ENCODE measurements around the gene CTDSPL2. TPM values are rescaled to one million over a fixed set of nuclear protein-coding genes. Genes with fewer than 3 reads are reported as not detected.

The CTDSPL2 gene
- total RNA-seq, 2 donors from 2014 or later = 67.2 to 67.3 TPM

DNA sequence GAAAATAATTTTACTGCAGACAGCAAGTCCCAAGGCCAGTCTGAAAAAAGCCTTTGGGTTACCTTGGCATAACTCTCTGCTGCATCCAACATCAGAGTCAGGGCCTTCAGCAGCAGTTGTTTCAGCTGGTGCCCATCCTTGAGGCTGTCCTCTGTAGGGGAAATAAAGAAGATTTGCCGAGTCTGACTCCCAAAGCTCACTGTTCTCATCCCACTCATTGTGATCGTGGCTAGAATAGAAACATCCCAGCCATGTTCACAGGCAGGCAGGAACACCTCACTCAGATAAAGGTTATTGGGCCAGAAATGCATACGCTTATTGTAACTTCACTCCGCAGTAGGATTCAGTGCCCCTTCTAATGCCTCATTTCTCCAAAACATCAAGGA is 138.7 kb downstream of the CTDSPL2 start:
- H3K27me3 Mint-ChIP-seq = no peaks in the 10 kb centered on the region
- no peak overlapping the region for H3K27ac Mint-ChIP-seq
- no peak overlapping the region for H3K4me3 Mint-ChIP-seq
- ATAC-seq (no peak), DNase-seq (ENCODE audit: low spot score) (no peak)
- H3K9me3 Mint-ChIP-seq = no peaks in the 10 kb centered on the region
- peaks cover under 1 to 5% of the 10 kb centered on the region in 2 donors for H3K4me1 Mint-ChIP-seq (ENCODE audit: low read depth in 2 of 2)
- H3K36me3 Mint-ChIP-seq = peaks cover 7% of the 10 kb centered on the region

GRCh38 chr15:44568338-44568737 is 140.9 kb downstream of the CTDSPL2 start:
- peaks cover 0 to 5% of the 10 kb centered on the region in 2 donors for H3K4me1 Mint-ChIP-seq (ENCODE audit: low read depth in 2 of 2)
- peaks cover 6% of the 10 kb centered on the region for H3K36me3 Mint-ChIP-seq
- ATAC-seq = no peak
- no peaks in the 10 kb centered on the region for H3K9me3 Mint-ChIP-seq
- H3K27me3 Mint-ChIP-seq = no peaks in the 10 kb centered on the region
- no peak overlapping the region for H3K4me3 Mint-ChIP-seq
- DNase-seq (ENCODE audit: low spot score) = no peak
- no peak overlapping the region for H3K27ac Mint-ChIP-seq

DNA sequence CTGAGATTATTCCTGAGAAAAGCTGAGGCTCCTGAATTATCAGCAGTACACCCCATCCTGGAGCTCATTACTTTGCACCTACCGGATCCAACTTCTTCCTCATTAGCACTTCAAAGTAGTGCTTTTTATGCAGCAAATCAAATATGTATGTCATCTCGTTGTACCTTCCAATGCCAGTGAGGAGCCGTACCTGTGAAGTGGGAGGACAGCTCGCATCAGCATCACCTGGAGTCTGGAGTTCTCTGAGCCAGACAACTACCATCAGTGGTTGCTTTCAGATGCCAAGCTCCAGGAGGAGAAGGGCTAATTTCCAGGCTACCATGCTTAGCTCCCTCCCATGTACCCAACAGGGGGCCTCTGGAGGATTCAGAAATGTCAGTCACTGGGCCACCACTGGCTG is 141.9 kb downstream of the CTDSPL2 start:
- Mint-ChIP-seq H3K36me3 (peaks cover 4% of the 10 kb centered on the region), H3K27ac (no peak overlapping the region), H3K9me3 (no peaks in the 10 kb centered on the region), H3K4me1 (ENCODE audit: low read depth in 2 of 2) (peaks cover 0 to 5% of the 10 kb centered on the region in 2 donors), H3K4me3 (no peak overlapping the region), H3K27me3 (no peaks in the 10 kb centered on the region)
- no peak for ATAC-seq
- DNase-seq (ENCODE audit: low spot score) = no peak

DNA sequence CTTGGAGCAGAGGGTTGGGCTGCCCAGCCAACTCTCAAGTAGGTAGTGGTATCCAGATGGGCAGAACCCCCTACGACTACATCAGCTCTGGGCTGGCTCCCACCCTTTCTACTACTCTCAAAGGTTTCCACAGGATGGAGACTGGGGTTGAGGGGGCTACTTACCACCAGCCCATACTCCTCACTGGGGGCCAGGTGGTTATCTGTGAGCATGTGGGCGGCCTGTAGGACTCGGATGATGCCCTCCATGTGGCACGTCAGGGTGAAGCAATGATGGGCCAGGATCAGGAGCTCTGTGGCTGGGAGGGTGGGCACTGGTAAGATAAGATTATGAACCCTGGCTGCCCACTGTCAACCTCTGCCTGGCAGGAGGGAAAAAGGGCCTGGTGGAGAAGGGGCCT is 142.9 kb downstream of the CTDSPL2 start:
- Mint-ChIP-seq H3K36me3 (no peaks in the 10 kb centered on the region), H3K27ac (no peak overlapping the region), H3K9me3 (no peaks in the 10 kb centered on the region), H3K27me3 (no peaks in the 10 kb centered on the region), H3K4me1 (ENCODE audit: low read depth in 2 of 2) (peaks cover 0 to 5% of the 10 kb centered on the region in 2 donors), H3K4me3 (no peak overlapping the region)
- ATAC-seq (peak; percentile 44 to 46), DNase-seq (ENCODE audit: low spot score) (no peak)

- no peaks in the 10 kb centered on the region for H3K27me3 Mint-ChIP-seq
- ATAC-seq = no peak
- no peak for DNase-seq (ENCODE audit: low spot score)
- H3K27ac Mint-ChIP-seq = peak overlapping the region in 1 of 2 donors; percentile 60
- H3K4me1 Mint-ChIP-seq (ENCODE audit: low read depth in 2 of 2) = peaks cover 1 to 4% of the 10 kb centered on the region in 2 donors
- H3K4me3 Mint-ChIP-seq = no peak overlapping the region
- H3K36me3 Mint-ChIP-seq = no peaks in the 10 kb centered on the region
- H3K9me3 Mint-ChIP-seq = no peaks in the 10 kb centered on the region
These were observed 146.0 kb downstream of the CTDSPL2 start for GRCh38 chr15:44573386-44573785.

DNA sequence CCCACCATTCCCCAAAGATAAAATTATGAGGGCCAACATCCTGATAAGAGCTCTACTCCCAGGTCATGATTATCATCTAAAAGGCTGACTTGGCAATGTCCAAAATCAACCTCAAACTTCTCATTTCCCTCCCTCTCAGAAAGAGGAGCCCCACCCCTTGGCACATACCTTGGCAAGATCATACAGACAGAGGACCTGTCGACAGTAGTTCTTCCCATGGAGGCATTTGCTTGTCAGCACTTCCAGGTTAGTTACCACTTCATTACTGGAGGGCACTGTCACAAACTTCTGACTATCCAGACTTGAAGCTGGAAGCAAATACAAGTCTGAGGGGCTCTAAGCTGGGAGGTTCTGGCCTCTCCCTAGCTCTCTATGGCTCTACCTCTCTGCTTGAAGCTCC is 147.3 kb downstream of the CTDSPL2 start:
- no peak for DNase-seq (ENCODE audit: low spot score)
- ATAC-seq = no peak
- no peaks in the 10 kb centered on the region for H3K36me3 Mint-ChIP-seq
- no peaks in the 10 kb centered on the region for H3K9me3 Mint-ChIP-seq
- H3K27me3 Mint-ChIP-seq = no peaks in the 10 kb centered on the region
- peaks cover 6 to 7% of the 10 kb centered on the region in 2 donors for H3K4me1 Mint-ChIP-seq (ENCODE audit: low read depth in 2 of 2)
- no peak overlapping the region for H3K4me3 Mint-ChIP-seq
- H3K27ac Mint-ChIP-seq = no peak overlapping the region

Other genes with a start within 250 kb of the CTDSPL2 start
- gene FRMD5, start 232.4 kb upstream of the CTDSPL2 start, total RNA-seq = not detected
- gene GOLM2, start 138.9 kb upstream of the CTDSPL2 start, total RNA-seq = 10 to 100 TPM; 45.1 to 63.1 TPM
- gene EIF3J, start 109.5 kb downstream of the CTDSPL2 start, total RNA-seq = 100 to 1,000 TPM in 1 of 2 donors, 10 to 100 TPM in 1; 89.1 to 121 TPM
- 100 to 1,000 TPM in 1 of 2 donors, 10 to 100 TPM in 1; 86.2 to 114 TPM for gene SPG11, start 236.0 kb downstream of the CTDSPL2 start, total RNA-seq